Endothelial cell (in vitro differentiated cells): ENCODE data around the gene PLCB1. TPM values are rescaled to one million over a fixed set of nuclear protein-coding genes. Genes with fewer than 3 reads are reported as not detected.

Experiments
- DNase-seq: peaks from one replicate; pipeline ENCODE4 v3.0.0; 2021; ENCODE audit warnings: low spot score
- H3K27ac Mint-ChIP-seq: one replicate; pipeline ENCODE4 v1.8.0; 2021; ENCODE audit warnings: mixed read lengths, inconsistent platforms; ENCODE audit not compliant: unreplicated experiment
- H3K27me3 Mint-ChIP-seq: one replicate; pipeline ENCODE4 v1.8.0; 2021; ENCODE audit warnings: mild to moderate bottlenecking, moderate library complexity, mixed read lengths, inconsistent platforms; ENCODE audit not compliant: unreplicated experiment
- H3K36me3 Mint-ChIP-seq: one replicate; pipeline ENCODE4 v1.8.0; 2021; ENCODE audit warnings: mild to moderate bottlenecking, low read depth, mixed read lengths, inconsistent platforms; ENCODE audit not compliant: unreplicated experiment
- H3K4me1 Mint-ChIP-seq: one replicate; pipeline ENCODE4 v1.8.0; 2021; ENCODE audit warnings: mild to moderate bottlenecking, mixed read lengths, inconsistent platforms; ENCODE audit not compliant: unreplicated experiment
- H3K4me3 Mint-ChIP-seq: one replicate; pipeline ENCODE4 v1.8.0; 2021; ENCODE audit warnings: mild to moderate bottlenecking, mixed read lengths, inconsistent platforms; ENCODE audit not compliant: unreplicated experiment
- H3K9me3 Mint-ChIP-seq: one replicate; pipeline ENCODE4 v1.8.0; 2021; ENCODE audit warnings: mixed read lengths, inconsistent platforms; ENCODE audit not compliant: unreplicated experiment
- CTCF ChIP-seq: fragments of 200-600 bp; sonication (generic); IDR thresholded peaks from one replicate; pipeline ENCODE4 v1.5.0; 2021; ENCODE audit warnings: antibody characterized with exemption; ENCODE audit not compliant: unreplicated experiment
- total RNA-seq: library from RNA; stranded (reverse); fragmentation: NEBNext Ultra II Directional; extraction: Animal tissue kit (Norgen Biotek cat#: 25700); gene quantifications from one replicate; pipeline ENCODE4 v1.2.1, GENCODE V29; 2021; ENCODE audit not compliant: unreplicated experiment

PLCB1 gene
- total RNA-seq, 1 donor from 2014 or later: 8.1 TPM

DNA sequence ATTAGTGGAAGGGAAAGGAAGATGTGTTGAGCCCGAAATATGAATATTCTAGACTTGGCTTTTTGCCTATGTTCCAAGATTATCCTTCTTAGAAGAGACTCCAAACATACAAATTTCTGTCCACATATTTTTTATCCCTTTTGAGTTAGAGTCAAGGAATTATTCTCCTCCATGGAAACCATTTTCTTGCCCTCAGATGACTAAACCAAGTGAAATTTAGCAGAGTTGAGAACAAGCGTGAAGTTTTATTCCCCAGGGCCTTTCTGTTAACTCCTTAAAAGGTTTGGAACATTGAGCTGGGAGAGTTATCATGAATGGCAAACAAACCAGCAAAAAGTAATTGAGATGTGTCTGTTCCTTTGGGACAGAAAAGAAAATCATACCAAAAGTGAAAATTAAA lies 650.7 kb downstream of the PLCB1 start:
- DNase-seq: no peak
- Mint-ChIP-seq H3K9me3 (no peaks in the 10 kb centered on the region), H3K4me1 (peaks cover 3% of the 10 kb centered on the region), H3K36me3 (no peaks in the 10 kb centered on the region), H3K27ac (no peak overlapping the region), H3K27me3 (peaks cover 3% of the 10 kb centered on the region), H3K4me3 (no peak overlapping the region)
- no peak for TF ChIP-seq CTCF

DNA sequence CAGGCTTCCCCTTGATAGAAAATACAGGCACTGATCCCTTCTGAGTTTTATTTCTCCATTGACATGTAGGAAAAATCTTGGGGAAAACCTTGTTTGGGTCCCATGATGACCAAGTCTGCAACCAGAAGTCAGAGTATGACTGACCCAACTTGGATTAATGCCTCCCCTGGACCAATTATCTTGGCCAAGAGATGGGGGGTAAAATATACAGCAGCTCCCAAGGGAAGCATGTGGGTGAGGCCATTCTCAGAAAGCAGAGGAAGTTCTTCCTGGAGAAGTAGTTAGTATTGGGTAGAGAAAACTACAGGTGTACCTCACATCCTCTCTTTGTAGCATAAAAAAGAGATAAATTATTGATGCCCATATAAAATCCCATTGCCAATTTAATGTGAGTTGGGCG lies 651.7 kb downstream of the PLCB1 start:
- H3K27me3 Mint-ChIP-seq: peaks cover 2% of the 10 kb centered on the region
- DNase-seq: no peak
- no peak overlapping the region for H3K4me3 Mint-ChIP-seq
- no peak for TF ChIP-seq CTCF
- H3K4me1 Mint-ChIP-seq: peaks cover 3% of the 10 kb centered on the region
- no peaks in the 10 kb centered on the region for H3K36me3 Mint-ChIP-seq
- H3K9me3 Mint-ChIP-seq: no peaks in the 10 kb centered on the region
- no peak overlapping the region for H3K27ac Mint-ChIP-seq

DNA sequence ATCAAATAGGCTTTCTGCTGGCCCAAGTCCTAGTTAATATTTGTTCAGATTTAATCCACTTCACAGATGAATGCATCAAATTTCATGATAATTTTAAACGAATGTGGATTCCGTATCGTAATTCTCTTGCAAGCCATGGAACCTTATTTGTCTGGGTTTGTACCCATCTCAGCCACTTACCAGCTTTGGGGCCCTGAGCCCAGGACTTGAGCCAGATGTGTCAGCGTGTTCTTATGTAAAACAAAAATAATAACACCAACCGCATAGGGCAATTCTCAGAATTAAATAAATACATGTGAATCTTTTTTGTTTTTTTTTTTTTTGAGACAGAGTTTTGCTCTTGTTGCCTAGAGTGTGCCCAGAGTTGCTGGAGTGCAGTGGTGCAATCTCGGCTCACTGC lies 654.3 kb downstream of the PLCB1 start:
- Mint-ChIP-seq H3K4me3 (no peak overlapping the region), H3K27ac (no peak overlapping the region), H3K4me1 (peaks cover 6% of the 10 kb centered on the region), H3K27me3 (no peaks in the 10 kb centered on the region), H3K9me3 (no peaks in the 10 kb centered on the region), H3K36me3 (no peaks in the 10 kb centered on the region)
- no peak for DNase-seq
- TF ChIP-seq CTCF: no peak

DNA sequence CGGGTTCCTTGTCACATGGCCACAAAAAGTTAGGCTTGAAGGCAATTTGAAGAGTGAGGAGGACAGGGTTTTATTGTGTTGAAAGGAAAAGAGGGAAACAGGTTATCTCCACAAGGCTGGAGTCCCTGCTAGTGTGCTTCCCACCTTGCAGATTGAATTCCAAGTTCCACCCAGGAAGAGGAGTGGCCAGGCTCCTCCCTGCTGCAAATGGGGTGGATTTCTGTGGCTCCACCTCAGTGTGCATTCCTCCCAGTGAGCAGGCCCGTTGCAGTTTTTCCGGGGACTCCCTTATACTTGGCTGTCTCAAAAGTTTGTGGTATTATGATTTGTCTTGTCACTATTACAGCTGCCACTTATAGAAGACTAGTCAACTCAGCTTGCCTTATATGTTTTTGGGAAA lies 655.0 kb downstream of the PLCB1 start:
- peaks cover 6% of the 10 kb centered on the region for H3K4me1 Mint-ChIP-seq
- H3K36me3 Mint-ChIP-seq: no peaks in the 10 kb centered on the region
- no peaks in the 10 kb centered on the region for H3K27me3 Mint-ChIP-seq
- no peaks in the 10 kb centered on the region for H3K9me3 Mint-ChIP-seq
- H3K4me3 Mint-ChIP-seq: no peak overlapping the region
- H3K27ac Mint-ChIP-seq: no peak overlapping the region
- no peak for TF ChIP-seq CTCF
- DNase-seq: no peak

- no peaks in the 10 kb centered on the region for H3K36me3 Mint-ChIP-seq
Measured at GRCh38 chr20:8788275-8788674, 656.2 kb downstream of the PLCB1 start.

More at GRCh38 chr20:8788275-8788674, 656.2 kb downstream of the PLCB1 start:
- Mint-ChIP-seq H3K27me3 (no peaks in the 10 kb centered on the region), H3K4me1 (peaks cover 13% of the 10 kb centered on the region), H3K27ac (no peak overlapping the region), H3K9me3 (no peaks in the 10 kb centered on the region), H3K4me3 (no peak overlapping the region)
- DNase-seq: no peak
- TF ChIP-seq CTCF: no peak
